Measurements from ENCODE around the gene PITPNM1. TPM values are rescaled to one million over a fixed set of nuclear protein-coding genes. Genes with fewer than 3 reads are reported as not detected.

The PITPNM1 gene
- total RNA-seq, 1 donor from 2014 or later: 91.6 TPM

GRCh38 chr11:67449116-67449844 lies 55.9 kb downstream of the PITPNM1 start:
- intact Hi-C loops (cut with micrococcal nuclease): no loop called here

- intact Hi-C loops (cut with micrococcal nuclease): no loop called here
These were observed 56.9 kb downstream of the PITPNM1 start for GRCh38 chr11:67448220-67448609.

- intact Hi-C loops (cut with micrococcal nuclease): no loop called here
These were observed 59.6 kb downstream of the PITPNM1 start for GRCh38 chr11:67445515-67445914.

GRCh38 chr11:67442504-67443404 lies 62.4 kb downstream of the PITPNM1 start:
- intact Hi-C loops (cut with micrococcal nuclease): no loop called here

Other genes with a start within 250 kb of the PITPNM1 start
- 315 and 316 TPM in 2 replicates for gene GRK2, start 238.9 kb downstream of the PITPNM1 start, total RNA-seq
- gene ANKRD13D, start 216.1 kb downstream of the PITPNM1 start, total RNA-seq: 188 and 192 TPM in 2 replicates
- gene SSH3, start 201.8 kb downstream of the PITPNM1 start, total RNA-seq: 9.7 and 14.2 TPM in 2 replicates
- gene POLD4, start 151.8 kb downstream of the PITPNM1 start, total RNA-seq: 48.0 and 52.8 TPM in 2 replicates
- gene CLCF1, start 131.8 kb downstream of the PITPNM1 start, total RNA-seq: 0.39 and 0.48 TPM in 2 replicates
- gene RAD9A, start 113.4 kb downstream of the PITPNM1 start, total RNA-seq: 44.8 and 51.7 TPM in 2 replicates
- 346 and 351 TPM in 2 replicates for gene PPP1CA, start 103.5 kb downstream of the PITPNM1 start, total RNA-seq
- 280 and 291 TPM in 2 replicates for gene TBC1D10C, start 101.3 kb downstream of the PITPNM1 start, total RNA-seq
- gene CARNS1, start 89.7 kb downstream of the PITPNM1 start, total RNA-seq: 0.14 and 0.86 TPM in 2 replicates
- gene RPS6KB2, start 76.9 kb downstream of the PITPNM1 start, total RNA-seq: 59.8 and 64.4 TPM in 2 replicates
- gene PTPRCAP, start 67.7 kb downstream of the PITPNM1 start, total RNA-seq: 308 and 324 TPM in 2 replicates
- 241 and 247 TPM in 2 replicates for gene CORO1B, start 61.9 kb downstream of the PITPNM1 start, total RNA-seq
- gene GPR152, start 52.6 kb downstream of the PITPNM1 start, total RNA-seq: not detected in 2 replicates
- gene CABP4, start 50.0 kb downstream of the PITPNM1 start, total RNA-seq: 3.7 and 4.0 TPM in 2 replicates
- gene TMEM134, start 36.1 kb downstream of the PITPNM1 start, total RNA-seq: 34.3 and 40.4 TPM in 2 replicates
- gene AIP, start 22.3 kb downstream of the PITPNM1 start, total RNA-seq: 150 and 157 TPM in 2 replicates
- 159 and 166 TPM in 2 replicates for gene CDK2AP2, start 2.8 kb upstream of the PITPNM1 start, total RNA-seq
- not detected in 2 replicates for gene CABP2, start 18.1 kb upstream of the PITPNM1 start, total RNA-seq
- 278 and 289 TPM in 2 replicates for gene GSTP1, start 78.4 kb upstream of the PITPNM1 start, total RNA-seq
- gene NDUFV1, start 101.6 kb upstream of the PITPNM1 start, total RNA-seq: 219 TPM in 2 replicates
- 9.8 and 11.5 TPM in 2 replicates for gene NUDT8, start 124.6 kb upstream of the PITPNM1 start, total RNA-seq
- not detected in 2 replicates for gene TBX10, start 134.4 kb upstream of the PITPNM1 start, total RNA-seq
- gene ACY3, start 145.4 kb upstream of the PITPNM1 start, total RNA-seq: 0.68 and 0.80 TPM in 2 replicates
- gene ALDH3B2, start 169.3 kb upstream of the PITPNM1 start, total RNA-seq: not detected in 2 replicates

Measured in T-helper 2 cell treated with Interferon-gamma antibody and Interleukin-4, amounts not matched to agents 100 ng/mL and 5 ng/mL, for 36 hours (primary cell).